HG03571 (cell line): Measurements from ENCODE around the gene EID2B.

Experiments used
- ATAC-seq: cut with Tn5 transposase; IDR thresholded peaks from one replicate; pipeline ENCODE4 v1.9.1; 2021; ENCODE audit not compliant: unreplicated experiment

Gene EID2B

DNA sequence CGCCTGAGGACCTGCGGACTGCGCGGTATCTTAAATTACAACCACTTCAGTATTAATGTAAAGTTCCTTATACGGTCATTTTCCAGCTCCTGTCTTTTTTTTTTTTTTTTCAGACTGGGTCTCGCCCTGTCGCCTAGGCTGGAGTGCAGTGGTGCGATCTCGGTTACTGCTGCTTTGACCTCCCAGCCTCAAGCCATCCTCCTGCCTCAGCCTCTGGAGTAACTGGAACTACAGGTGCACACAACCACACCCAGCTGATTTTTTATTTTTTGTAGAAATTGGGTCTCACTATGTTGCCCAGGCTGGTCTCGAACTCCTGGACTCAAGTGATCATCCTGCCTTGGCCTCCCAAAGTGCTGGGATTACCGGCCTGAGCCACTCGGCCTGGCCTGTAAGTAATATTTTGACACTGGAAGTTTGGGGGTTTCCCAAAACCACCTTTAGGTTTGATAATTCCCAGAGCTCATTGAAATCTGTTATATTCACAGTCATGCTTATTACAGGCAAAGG, 406 bp upstream of the EID2B start:
- peak; percentile 7 for ATAC-seq

DNA sequence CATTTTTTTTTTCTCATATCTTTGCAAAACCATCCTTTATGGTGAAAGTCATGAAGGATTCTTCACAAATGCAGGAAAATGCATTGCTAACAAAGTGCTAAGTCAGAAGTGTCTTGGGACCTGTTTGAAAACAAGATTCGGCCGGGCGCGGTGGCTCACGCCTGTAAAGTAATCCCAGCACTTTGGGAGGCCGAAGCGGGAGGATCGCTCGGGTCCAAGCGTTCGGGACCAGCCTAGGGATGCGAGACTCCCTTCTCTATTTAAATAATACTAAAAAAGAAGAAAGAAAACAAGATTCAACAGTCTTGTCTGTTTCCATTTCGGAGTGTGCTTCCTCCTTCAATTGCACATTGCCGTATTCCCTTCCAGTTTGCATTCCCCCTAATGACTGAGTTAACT, 819 bp downstream of the EID2B start:
- no peak for ATAC-seq

DNA sequence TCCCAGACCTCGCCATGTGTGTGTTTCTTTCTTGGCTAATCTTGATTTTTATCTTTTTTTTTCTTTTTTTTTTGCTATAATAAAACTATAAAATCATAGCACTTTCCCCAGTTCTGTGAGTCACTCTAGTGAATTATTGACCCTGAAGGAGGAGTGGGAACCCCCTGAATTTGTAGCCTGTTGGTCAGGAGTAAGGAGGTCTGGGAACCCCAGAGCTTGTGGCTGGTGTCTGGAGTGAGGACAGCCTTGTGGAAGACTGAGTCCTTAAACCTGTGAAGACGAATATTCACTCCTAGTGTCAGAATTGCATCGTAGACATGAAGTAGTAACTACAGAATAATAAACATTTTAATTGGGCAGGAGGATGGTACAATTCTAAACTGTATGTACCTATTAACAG, 7.4 kb downstream of the EID2B start:
- no peak for ATAC-seq

DNA sequence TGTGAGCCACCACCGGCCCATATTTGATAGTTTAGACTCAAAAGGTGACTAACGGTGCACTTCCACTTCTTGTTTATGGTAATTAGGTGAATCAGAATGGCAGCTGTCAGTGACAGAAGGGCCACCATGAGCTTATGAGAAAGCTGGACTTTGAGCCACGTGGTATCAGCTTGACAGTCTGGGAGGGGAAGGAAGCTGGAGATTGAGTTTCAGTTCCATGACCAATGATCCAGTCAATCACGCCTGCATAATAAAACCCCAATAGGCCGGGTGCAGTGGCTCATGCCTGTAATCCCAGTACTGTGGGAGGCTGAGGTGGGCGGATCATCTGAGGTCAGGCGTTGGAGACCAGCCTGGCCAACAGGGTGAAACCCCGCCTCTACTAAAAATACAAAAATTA, 8.2 kb downstream of the EID2B start:
- no peak for ATAC-seq

DNA sequence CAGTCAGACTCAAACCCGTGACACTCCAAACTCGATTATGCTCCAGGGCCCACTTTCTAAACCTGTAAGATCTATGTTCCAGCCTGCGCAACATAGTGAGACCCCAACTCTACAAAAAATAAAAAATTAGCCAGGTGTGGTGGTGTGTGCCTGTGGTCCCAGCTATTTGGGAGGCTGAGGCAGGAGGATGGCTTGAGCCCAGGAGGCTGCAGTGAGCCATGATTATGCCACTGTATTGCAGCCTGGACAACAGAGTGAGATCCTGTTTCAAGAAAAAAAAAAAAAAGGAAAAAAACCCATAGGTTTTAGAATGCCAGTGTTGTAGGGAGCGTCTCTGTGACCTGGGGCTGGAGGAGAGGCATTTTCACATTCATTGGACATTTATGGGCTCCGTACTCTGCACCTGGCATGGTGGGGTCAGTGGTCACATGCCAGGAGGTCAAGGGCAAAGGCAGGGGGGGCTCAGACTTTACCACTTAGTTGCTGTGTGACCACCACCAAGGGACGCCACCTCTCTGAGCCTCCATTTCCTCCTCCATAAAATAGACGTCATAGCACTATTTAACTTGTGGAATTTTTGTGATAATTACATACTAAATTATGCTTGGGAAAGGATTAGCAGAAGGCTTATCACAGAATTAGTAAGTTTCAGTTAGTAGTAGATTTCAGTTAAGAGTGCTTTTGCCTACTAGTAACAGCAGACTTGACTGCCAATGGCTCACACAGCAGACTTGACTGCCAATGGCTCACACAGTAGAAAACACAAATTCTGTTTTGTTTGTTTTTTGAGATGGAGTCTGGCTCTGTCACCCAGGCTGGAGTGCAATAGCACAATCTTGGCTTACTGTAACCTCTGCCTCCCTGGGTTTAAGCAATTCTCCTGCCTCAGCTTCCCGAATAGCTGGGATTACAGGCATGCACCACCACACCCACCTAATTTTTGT, 11.8 kb downstream of the EID2B start:
- ATAC-seq: no peak

DNA sequence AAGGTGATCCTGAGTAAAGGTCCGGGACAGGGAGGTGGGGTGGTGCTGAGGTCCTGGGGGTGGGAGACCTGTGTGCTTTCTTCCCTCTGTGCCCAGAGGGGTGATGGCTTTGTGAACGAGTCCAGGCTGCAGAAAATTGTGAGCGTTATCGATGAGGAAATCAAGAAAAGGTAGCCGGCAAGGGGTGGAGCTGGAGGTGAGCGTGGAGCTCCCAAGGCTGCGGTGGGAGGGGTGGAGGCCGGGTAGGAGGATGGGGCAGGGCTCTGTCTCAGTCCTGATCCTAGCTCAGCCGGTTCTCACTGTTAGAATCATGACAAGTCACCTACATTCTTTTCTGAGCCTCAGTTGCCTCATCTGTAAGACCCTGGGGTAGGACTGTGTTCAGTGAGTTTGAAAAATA, 13.7 kb downstream of the EID2B start:
- ATAC-seq: no peak

DNA sequence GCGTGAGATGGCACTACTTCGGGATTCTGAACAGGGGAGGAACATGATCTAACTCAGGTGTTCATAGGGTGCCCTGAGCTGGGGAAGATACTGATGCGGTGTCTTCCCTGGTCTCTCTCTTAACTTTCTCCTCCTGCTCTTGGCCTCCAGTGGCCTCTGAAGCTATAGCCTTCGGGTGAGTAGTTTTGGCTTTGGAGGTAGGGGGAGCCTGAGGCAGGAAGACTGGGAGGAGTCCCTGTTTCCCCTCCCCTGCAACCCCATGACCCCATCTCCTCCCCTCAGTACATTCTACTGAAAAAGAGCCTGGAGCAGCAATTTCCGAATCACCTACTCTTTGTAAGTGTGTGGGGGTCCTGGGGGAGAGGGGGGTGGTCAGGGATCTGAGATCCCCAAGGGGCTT, 14.2 kb downstream of the EID2B start:
- ATAC-seq: no peak

DNA sequence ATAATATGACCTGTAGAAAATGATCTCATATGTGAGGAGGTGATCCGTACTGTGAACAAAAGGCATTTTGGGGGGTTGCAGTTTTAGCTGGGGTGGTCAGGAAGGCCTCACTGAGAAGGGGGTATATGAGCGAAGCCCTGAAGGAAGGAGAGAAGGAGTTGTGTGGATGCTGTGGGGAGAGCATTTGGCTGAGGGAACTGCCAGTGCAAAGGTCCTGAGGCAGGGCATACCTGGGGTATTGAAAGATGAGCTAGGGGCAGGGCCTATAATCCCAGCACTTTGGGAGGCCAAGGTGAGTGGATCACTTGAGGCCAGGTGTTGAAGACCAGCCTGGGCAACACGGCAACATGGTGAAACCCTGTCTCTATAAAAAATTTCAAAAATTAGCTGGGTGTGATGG, 15.2 kb downstream of the EID2B start:
- no peak for ATAC-seq

DNA sequence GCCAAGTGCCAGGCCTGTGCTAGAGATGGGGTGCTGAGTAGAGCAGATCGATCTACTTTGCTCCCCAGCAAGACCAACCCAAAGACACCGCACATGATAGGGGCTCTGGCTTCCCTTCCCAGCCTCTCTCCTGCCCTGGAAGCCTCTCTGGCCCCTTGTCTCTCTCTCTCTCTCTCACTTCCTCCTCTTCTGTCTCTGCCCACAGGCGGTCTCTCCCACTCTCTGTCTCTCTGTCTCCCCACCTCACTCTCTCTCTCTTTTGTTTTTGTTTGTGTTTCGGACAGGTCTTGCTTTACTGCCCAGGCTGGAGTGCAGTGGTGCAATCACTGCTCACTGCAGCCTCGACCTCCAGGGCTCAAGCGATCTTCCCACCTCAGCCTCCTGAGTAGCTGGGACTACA, 16.4 kb downstream of the EID2B start:
- no peak for ATAC-seq

DNA sequence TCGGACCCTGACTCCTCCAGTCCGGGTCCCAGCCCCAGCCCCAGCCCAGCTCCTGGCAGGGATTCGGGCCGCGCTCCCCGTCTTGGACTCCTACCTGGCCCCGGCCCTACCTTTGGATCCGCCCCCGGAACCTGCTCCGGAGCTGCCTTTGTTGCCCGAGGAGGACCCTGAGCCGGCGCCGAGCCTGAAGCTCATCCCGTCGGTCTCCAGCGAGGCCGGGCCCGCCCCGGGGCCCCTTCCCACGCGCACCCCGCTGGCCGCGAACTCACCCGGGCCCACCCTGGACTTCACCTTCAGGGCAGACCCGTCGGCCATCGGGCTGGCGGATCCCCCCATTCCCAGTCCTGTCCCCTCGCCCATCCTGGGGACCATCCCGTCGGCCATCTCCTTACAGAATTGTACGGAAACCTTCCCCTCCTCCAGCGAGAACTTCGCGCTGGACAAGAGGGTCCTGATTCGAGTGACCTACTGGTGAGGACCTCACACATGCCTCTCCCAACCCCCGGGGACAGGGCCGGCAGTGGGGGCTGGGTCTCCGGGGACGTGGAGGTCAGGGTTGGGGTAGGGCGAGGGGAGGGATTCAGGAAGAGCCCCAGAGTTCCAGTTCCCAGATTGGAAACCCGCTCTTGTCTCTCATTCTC, 17.0 kb downstream of the EID2B start:
- no peak for ATAC-seq

DNA sequence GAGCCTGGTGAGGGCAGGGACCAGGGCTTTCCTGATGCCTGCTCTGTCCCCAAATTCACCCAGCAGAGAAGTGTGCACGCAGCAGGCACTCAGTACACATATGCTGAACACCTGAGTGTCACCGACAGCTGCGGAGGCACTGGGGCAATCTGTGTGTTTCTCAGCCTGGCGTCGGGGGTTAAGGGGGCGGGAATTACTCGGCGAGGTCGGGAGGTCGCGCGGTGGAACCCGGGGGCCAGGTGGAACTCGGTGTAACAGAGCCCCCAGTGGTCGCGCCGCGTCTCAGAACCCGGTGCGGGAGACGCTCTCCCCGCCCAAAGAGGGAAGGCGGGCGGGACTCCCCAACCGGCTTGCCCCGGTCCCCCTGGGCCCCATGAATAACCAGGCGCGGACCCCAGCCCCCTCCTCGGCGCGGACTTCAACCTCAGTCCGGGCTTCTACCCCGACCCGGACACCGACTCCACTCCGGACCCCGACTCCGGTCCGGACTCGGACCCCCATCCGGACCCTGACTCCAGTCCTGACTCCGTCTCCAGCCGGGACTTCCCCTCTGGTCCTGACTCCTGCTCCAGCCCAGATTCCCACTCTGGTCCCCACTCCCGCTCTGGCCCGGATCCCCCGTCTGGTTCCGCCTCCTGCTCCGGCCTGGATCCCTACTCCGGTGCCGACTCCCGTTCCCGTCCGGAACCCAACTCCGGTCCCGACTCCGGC, 17.7 kb downstream of the EID2B start, which contains the start of gene SELENOV:
Gene SELENOV, plus strand, starts transcription at position 300 of the 711 bp plus-strand sequence. Its CDS starts 74 bp downstream, at position 374.
- ATAC-seq: no peak

DNA sequence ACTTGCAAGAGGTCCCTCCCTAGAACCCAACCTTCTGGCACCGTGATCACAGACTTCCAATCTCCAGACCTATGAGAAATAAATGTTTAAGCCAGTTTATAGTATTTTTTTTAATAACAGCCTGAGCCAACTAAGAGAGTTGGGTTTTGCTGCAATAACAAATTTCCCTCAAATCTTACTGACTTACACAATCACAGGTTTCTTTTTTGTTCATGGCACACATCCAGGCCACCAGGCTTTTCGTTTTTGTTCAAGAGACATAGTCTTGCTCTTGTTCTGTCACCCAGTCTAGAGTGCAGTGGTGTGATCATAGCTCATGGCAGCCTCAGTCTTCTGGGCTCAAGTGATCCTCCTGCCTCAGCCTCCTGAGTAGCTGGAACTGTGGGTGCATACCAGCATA, 19.7 kb downstream of the EID2B start:
- no peak for ATAC-seq

DNA sequence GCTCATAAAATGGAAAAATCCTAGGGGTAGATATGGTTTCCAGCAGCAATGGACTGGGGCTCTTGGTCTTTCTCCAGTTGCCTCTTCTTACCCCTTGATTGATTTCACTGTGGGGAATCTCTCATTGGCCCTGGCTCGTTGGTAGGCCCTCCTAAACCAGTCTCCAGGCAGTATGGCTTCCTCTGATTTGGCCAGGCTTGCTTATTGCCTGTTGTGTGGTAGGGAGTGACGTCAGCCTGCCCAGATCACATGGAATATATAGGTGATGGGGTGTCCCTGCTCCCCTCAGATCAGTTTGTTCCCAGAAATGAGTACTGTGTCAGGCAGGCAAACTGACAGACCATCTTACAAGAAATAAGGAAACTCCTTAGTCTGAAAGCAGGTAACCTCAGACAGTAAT, 23.4 kb downstream of the EID2B start:
- no peak for ATAC-seq

DNA sequence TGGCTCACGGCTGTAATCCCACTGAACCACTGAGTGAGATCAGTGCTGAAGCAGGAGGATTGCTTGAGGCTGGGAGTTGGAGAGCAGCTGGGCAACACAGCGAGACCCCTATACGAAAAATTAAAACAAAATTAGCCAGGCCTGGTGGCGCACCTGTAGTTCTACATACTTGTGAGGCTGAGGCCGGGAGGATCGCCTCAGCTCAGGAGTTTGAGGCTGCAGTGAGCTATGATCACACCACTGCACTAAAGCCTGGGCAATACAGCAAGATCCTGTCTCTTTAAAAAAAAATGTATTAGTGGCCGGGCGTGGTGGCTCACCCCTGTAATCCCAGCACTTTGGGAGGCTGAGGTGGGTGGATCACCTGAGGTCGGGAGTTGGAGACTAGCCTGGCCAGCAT, 24.0 kb downstream of the EID2B start:
- ATAC-seq: no peak

DNA sequence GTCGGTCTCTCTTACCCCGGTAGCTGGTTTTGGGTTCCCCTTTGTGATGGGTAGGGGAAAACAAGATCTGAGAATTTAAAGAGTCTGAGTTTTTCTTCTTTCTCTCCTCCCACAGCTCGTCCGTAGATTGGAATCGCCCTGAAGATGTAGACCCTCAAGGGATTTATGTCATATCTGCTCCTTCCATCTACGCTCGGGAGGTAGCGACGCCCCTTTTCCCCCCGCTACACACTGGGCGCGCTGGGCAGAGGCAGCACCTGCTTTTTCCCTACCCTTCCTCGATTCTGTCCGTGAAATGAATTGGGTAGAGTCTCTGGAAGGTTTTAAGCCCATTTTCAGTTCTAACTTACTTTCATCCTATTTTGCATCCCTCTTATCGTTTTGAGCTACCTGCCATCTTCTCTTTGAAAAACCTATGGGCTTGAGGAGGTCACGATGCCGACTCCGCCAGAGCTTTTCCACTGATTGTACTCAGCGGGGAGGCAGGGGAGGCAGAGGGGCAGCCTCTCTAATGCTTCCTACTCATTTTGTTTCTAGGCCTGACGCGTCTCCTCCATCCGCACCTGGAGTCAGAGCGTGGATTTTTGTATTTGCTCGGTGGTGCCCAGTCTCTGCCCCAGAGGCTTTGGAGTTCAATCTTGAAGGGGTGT, 24.8 kb downstream of the EID2B start:
- ATAC-seq: no peak

DNA sequence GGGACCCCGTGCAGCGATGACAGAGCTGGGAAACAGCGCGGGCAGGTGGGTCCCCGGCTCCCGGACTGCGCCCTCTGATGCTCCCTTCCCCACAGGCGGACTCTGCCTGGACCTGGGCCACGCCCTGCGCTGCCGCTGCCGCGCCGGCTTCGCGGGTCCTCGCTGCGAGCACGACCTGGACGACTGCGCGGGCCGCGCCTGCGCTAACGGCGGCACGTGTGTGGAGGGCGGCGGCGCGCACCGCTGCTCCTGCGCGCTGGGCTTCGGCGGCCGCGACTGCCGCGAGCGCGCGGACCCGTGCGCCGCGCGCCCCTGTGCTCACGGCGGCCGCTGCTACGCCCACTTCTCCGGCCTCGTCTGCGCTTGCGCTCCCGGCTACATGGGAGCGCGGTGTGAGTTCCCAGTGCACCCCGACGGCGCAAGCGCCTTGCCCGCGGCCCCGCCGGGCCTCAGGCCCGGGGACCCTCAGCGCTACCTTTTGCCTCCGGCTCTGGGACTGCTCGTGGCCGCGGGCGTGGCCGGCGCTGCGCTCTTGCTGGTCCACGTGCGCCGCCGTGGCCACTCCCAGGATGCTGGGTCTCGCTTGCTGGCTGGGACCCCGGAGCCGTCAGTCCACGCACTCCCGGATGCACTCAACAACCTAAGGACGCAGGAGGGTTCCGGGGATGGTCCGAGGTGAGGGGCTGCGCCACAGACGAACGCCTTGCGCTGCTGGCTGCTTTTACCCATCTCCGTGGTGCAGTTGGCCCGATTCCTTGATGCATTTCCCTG, 25.5 kb downstream of the EID2B start:
- ATAC-seq: no peak

DNA sequence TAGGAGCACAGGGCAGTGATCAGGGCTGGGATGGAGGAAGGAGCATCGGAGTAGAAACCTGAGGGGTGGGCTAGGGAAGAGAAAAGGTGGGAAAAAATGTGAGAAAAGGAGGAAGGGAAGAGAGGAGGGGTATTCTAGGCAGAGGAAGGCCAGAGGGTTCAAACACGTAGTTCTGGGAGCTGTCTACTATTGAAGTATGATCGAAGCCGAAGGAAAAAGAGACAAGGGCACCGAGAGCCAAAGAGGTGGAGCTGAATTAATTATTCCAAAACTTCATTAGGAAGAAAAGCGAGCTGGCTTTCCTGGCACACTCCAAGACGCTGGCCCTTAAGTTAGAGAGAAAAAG, 26.1 kb downstream of the EID2B start:
- ATAC-seq: no peak

DNA sequence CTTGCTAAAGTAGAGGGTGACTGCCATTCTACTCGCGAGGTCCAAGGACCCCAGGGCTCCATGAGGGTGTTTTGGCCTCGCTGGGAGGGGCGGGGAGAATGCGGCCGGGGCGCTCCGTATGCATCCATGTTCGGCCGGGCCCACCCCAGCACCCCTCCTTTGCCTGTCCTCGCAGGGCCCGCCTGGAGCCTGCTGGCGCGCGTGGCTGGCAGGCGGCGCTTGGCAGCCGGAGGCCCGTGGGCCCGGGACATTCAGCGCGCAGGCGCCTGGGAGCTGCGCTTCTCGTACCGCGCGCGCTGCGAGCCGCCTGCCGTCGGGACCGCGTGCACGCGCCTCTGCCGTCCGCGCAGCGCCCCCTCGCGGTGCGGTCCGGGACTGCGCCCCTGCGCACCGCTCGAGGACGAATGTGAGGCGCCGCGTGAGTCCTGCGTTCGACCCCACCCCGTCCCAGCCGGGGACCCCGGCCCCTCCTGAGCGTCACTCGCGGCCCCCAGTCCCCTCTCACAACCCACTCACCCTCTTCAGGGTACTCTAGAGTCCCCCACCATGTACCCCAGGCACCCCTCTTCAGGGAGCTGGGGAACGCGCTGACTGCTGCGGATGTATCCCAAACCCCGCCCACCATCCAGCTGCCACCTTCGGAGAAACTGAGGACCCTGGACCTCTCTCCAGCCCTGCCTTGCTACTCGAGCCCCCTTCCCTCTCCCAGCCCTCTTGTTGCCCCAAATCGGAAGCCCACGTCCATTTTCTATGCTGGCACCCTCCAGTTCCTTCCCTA, 29.8 kb downstream of the EID2B start:
- ATAC-seq: no peak

DNA sequence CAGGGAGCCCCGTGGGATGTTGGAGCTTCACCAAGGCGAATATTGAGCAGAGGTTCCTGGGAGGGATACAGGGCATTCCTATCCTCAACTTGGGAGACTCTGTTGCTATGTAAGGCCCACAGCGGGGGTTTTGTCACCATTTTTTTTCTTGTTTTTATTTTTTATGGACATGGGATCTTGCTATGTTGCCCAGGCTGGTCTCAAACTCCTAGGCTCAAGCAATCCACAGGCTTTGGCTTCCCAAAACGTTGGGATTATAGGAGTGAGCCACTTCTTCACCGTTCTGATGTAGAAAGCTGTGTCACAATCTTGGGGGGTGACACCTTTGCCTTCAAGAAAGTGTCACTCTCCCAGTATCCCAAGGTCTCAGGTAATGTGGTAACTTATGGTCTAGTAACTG, 31.3 kb downstream of the EID2B start:
- ATAC-seq: no peak

DNA sequence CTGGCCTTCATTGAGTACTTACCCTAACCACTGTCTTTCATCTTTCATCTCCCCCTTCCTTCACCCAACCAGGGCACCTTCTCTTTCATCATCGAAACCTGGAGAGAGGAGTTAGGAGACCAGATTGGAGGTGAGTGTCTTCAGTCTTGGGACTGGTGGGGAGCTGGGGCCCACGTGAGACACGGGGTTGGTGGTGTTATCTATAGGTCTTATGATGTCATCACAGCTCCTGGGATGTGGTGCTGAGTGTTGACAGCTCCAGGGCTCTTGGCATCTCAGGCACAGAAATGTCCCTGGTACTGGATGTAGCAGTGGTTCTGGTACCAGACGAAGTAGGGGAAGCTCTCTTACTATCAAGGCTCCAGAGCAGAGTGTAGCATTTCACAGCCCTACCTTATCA, 32.1 kb downstream of the EID2B start:
- no peak for ATAC-seq
